NCI-H748 (cell line): Measurements from ENCODE around the gene CASP7.

Experiments
- DNase-seq: peaks from one replicate; lab custom pipeline; 2025; ENCODE audit not compliant: unreplicated experiment; lab: John Stamatoyannopoulos, UW

The CASP7 gene

DNA sequence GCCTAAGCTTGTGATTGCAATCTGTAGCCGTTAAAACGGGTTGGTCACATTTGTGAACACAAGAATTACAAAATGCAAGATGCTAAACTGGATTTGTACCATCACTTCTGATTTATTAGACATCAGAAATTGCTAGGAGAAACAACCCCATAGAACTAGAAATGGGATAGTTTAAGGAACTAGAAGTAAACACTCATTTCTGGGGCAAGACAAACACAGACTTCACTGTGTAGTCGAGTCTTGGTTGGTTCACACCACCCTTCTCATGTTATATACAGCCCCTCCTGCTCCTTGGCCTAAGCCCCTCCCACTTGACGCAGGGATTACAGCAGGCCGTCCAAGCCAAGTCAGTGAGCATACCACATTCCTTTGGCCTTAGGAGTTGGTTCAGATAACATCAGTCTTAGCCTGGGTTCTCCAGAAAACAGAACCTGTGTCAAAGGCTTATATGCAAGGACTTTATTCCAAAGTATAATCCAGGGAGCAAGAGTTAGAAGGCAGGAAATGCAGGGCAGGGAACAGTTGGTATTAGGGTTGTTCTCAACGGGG, 13.8 kb upstream of the CASP7 start:
- no peak for DNase-seq

DNA sequence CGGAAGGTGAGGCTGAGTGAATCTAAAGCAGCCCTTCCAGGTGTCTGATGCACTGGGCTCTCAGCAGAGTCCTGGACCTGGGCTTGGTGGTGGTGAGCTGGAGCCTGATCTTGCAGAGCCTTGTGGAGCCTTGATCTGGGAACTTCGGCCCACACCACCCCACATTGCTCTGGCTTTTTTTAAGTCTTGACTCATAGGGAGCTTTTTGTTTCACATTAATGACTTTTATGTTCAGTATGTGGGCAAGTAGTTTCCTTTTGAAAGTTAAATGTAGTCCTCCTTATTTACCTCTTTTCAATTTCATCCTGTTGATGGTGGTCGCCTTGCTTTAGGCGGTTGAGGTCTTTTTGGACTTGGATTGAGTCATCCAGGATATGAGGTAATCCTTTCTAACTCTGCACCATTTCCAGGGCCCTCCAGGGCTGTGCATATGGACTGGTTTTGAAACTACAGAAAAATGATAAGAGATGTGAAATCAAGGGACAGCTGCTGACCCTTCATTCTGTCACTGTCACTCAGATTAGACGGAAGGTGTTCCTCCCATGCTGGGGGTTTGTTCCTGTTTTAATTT, 12.9 kb upstream of the CASP7 start:
- no peak for DNase-seq

DNA sequence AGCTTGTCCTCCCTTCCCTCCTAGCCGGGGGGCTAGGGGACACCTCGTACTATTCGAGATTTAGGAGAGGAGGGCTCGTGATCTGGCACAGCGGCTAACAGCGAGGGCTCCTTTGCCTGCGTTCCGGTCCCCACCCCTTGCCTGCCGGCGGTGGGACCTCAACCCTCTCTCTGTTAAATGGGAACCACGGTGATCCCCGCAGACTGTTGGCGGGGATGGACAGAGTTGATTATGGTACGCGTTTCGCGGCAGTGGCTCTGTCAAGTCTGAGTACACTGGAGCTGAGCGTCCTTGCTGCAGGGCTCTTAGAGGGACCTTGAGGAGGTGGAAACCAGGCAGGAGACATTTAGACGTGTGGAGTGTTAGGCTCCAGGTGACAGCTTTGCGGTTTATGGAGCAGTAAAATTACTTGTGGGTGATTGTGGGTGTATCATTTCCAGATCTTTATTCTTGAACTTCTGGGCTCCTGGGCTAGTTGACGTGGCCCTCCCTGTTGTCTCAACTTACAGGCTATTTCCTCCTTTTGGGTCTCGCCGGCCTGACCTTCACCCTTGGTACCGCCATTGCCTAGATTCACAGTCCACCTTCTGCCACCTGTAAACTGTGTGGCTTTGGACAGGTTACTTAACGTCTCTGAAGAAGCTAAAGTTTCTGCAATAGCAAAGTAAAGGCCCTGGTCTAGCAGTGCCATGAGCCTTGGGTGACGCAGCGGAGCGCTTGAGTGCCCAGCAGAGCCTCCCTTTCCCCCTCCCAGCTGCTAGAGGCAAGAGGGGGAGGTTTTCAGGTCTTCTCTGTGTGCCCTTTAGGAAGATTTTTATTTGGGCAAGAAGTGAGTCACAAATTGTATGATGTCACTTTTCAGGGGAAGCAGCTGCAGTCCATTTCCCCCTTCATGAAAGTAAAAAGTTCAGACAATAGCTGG, 739 bp downstream of the CASP7 start:
- DNase-seq, result peak; percentile 52

DNA sequence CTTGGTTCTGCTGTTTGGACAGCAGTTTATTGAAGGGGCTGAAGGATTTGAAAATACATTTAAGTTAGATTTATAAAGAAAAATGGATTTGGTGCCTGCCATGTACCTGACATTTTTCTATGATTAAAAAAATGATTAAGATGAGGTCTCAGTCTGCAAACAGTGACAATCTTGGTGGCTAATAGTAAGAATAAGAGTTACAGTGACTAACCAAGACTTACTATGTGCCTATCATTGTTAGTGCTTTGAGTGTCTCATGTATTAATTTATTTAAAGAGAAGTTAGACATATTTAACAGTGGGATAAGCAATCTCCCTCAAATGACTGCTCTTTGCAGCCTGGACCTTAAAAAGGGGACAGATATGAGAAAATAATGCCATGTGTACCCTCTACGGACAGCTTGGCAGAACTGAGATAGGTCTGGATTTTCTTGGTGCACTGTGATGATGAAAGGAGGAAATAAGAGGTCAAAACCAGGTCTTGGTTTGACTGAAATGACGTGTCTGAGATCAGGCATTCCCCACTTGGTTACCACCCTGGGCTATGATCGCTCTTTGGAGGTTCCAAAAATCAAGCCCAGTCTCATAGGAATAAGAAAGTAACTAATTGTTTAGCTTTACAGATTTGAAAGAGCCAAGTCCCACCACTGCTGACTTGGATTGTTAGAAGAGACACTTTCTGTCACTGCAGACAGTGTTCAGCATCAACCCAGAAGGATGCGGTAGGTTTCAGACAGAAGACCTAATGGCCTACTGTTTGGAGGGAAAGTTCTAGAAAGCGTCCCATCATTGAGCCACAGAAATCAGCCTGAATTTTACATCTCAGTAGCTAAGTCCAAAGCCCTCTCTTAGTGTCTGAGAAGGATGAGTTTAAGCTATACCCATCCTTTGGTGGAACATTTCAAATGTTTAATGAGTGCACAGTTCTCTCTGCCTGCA, 2.1 kb downstream of the CASP7 start:
- DNase-seq, result no peak

DNA sequence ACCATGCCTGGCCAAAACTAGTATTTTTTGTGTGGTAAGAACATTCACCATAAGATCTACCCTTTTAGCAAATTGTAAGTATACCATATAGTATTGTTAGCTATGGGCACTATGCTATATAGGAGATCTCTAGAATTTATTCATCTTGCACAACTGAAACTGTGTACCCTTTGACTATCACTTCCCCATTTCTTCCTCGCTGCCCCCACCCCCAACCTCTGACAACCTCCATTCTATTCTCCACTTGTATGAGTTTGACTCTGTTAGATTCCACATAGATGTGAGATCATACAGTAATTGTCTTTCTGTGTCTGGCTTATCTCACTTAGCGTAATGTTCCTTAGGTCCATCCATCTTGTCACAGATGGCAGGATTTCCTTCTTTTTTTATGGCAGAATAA, 3.6 kb downstream of the CASP7 start:
- DNase-seq, result no peak

DNA sequence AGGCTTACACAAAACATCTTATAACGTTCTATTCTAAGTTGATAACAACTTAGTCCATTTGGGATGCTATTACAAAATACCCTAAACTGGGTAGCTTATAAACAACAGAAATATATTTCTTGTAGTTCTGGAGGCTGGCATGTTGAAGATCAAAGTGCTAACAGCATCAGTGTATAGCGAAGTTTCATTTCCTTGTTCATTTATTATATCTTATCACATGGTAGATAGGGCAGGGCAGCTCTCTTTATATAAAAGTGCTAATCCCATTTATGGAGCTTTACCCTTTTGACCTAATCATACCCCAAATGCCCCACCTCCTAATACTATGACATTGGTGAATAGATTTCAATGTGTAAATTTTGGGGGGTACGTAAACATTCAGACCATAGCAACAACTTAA, 6.3 kb downstream of the CASP7 start:
- no peak for DNase-seq

DNA sequence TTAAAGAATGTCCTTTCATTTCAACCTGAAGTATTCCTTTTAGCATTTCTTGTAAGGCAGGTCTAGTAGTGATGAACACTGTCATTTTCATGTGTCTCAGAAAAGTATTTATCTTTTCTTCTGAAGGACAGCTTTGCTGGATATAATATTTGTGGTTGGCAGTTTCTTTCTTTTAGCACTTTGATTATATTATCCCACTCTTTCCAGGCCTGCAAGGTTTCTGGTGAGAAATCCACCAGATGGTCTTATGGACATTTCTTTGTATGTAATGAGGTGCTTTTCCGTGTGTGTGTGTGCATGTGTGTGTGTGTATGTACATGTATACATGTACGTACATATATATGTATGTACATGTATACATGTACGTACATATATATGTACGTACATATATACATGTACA, 7.3 kb downstream of the CASP7 start:
- DNase-seq, result no peak

DNA sequence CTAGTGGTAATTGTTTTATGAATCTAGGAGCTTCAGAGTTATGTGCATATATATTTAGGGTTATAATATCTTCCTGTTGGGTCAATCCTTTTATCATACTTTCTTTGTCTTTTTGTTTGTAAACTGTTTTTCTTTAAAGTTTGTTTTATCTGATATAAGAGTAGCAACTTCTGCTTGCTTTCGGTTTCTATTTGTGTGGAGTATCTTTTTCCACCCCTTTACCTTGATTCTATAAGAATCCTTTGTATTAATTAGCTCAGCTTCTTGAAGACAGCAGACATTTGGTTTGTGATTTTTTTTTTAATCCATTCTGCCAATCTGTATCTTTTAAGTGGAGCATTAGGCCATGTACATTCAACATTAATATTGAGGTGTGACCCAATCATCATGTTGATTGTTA, 9.3 kb downstream of the CASP7 start:
- no peak for DNase-seq

DNA sequence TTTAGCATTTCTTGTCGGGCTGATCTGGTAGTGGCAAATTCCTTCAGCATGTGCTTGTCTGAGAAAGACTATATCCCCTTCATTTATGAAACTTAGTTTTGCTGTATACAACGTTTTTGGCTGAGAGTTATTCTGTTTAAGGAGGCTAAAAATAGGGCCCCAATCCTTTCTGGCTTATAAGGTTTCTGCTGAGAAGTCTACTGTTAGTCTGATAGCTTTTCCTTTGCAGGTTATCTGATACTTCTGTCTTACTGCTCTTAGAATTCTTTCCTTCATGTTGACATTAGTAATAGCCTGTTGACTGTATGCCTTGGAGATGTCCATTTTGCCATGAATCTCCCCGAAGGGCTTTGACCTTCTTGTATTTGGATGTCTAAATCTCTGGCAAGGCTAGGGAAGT, 9.9 kb downstream of the CASP7 start:
- DNase-seq, result no peak

DNA sequence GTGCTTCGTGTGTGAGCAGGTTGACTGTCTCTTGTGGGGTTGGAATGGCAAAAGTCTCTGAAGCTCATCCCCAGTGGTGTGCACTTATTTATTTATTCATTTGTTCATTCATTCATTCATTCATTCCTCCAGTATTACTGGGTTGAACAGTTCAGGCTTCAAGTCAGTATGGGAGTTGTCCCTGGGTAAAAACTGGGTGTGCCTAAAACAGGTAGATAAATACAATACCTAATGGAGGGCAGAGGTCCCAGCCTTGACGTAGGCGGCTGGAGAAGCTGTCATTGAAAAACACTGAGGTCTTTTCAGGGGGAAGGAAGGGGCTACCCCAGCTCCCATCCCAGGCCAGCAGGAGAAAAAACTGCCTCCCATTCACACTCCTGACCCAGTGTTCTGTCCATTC, 11.0 kb downstream of the CASP7 start:
- DNase-seq, result no peak

DNA sequence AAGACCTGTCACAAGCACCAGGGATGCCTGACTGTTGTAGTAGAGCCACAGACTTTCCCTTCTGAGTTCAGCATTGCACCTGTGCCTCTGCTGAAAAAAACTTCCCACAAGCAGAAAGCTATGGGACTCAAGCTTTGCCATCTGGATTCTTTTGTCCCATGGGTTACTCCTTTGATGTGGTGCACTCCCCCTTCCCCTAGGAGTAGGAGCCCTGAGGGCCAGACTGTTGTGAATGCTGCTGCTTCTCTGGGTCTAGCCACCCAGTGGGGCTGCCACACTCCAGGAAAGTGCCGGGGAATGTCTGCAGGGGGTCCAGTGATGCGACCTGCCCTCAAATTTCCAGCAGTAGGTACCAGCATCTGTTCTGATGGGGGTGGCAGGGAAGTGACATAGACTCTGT, 11.7 kb downstream of the CASP7 start:
- DNase-seq, result no peak

DNA sequence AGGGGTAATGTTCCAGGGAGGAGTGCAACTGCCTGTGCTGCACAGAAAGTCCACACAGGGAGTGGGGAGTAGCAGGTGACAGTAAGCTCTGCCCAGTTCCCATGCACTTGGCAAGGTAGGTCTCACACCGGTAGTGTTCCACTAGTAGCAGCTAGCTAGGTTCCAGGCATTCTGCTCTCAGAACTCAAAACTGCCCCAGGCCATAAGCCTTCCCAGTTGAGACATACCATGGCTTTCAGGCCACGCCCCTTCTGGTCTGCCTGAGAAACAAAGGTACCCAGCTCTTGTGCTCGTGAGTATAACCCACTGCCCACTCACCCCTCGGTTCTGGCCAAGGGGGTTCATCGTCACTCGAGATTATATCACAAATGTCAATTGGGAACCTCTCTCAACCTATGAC, 12.6 kb downstream of the CASP7 start:
- no peak for DNase-seq

DNA sequence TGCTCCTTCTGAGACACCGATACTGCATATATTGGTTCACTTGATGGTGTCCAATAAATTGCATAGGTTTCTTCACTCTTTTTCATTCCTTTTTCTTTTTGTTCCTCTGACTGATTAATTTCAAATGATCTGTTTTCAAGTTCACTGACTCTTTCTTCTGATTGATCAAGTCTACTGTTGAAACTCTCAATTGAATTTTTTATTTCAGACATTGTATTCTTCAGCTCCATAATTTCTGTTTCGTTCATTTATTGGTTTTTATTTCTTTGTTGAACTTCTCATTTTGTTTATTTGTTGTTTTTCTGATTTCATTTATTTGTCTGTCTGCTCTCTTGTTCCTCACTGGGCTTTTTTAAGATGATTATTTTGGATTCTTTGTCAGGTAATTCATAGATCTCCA, 13.6 kb downstream of the CASP7 start:
- no peak for DNase-seq

DNA sequence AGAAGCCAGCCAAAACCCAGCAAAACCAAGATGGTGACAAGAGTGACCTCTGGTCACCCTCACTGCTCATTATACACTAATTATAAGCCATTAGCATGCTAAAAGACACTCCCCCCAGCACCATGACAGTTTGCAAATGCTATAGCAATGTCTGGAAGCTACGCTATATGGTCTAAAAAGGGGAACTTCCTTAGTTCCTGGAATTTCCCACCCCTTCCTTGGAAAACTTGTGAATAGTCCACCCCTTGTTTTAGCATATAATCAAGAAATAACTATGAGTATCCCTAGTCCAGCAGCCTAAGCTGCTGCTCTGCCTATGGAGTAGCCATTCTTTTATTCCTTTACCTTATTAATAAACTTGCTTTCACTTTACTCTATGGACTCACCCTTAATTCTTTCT, 16.0 kb downstream of the CASP7 start:
- DNase-seq, result no peak

DNA sequence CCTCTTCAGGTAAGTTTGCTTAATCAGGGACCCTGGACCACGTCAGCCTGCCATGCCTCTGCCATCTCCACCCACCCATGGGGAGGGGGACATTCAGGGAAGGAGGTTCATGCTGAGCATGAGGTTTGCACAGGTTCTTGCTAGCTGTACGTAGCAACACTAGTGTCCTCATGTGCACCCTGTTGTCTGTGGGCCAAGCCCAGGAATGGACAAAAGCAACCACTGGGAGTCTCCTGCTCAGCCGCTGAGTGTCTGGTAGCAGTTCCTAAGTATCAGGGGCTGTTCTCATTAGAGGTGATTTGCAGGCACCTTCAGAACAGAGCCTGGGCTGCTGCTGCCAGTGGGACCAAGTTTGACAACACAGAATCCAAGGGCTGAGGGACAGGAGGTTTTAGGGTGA, 17.9 kb downstream of the CASP7 start:
- no peak for DNase-seq

DNA sequence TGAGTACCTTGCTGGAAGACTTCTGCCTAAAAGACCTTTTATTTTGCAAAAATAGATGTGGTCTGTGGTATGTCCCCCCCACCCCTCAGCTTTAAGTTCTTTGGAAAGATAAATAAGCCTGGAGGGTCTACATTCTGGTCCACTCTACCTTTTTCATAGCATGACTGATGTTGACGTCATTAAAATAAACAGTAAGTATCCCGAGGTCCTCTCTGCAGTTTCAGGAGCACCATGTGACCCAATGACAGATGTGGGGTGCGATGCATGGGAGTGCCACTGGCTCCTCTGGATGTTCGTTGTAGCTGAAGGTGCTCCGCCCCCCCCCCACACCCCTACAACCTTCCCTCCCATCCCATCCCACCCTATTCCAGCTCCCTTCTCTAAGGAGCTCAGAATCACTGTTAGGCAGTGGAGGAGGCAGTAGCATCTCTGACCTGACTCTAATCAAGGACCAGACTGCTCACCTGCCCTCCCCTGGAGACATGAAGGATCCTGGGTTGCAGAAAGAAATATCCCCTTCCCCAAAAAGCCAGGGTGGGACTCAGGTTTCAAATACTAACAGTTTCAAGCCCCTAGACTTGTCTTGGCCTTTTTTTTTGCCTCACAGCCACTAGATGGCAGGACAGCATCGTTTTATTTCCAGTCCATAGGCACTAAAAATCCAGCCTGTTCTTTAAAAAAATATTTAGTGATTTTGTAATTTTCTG, 25.1 kb downstream of the CASP7 start:
- DNase-seq, result peak; percentile 23

DNA sequence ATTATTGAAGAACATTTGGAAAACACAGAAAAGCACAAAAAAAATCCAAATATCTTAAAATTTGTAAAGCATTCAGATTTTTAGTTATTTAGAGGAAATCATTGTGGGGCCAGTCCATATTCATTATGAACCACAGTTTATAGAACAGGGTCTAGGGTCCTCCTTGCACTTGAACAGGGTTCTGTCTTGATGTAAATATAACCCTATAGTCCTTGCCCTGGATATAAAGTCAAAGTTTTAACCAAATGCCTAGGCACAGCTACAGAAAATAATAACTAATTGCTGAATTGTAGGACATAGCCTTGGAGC, 25.6 kb downstream of the CASP7 start:
- no peak for DNase-seq

DNA sequence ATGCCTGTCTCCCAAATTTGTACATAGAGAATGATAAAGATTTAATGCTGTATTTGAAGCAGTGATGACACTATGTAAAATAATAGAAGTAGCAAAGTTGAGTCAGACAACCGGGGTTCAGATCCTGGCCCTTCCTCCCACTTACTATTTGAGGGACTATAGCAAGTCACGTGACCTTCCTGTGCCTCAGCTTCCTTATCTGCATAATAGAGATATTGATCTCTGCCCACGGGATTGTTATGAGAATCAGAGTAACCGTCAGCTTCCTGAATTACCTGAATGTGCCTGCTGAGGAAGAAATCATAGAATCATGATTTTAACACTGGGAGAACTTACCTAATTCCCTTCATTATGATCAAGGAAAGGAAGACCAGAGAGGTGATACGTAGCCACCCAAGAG, 26.9 kb downstream of the CASP7 start:
- DNase-seq, result no peak

DNA sequence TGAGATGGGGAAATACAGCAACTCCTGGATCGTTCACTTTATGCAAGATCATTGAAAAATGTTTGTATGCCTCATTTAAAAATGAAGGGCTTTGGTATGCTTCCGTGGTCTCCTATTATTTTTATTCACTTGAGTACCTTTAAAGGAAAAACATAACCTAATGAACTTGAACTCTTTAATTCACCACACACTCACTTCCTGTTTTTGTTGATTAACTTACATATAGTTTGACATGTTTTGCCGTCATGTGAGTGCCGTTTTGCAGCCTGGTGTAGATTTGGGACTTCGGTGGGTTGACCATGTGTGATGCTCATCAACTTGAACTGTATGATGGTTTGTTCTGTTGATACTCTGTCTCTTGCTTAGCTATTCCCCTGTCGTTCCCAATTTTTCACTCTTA, 28.9 kb downstream of the CASP7 start:
- DNase-seq, result no peak

DNA sequence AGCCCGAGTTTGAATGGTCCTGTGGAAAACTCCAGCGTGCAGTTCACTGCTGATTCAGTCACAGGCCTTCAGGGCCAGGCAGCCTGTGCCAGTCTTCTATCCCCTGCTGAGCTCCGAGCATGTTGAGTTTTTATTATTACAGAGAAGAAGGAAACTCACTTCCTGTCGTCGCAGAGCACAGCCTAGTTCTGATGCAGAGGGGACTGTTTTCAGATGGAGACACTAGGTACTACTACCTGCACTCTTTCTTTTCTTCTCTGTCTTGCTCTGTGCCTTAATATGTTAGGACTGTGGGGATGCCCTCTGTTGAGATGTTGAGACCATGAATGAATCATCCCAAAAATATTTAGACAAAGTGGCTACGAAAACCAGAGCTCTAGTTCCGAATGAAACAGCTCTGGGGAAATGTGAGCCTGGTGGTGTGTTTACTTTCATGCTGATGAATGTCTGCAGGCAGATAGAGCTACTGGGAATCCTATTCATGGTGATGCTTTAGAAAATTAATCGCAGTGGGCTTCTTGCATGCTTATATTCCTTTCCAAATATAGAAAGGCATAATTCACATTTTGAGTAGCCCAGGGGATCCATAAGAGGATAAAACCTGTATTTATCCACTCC, 29.6 kb downstream of the CASP7 start:
- peak; percentile 81 for DNase-seq

DNA sequence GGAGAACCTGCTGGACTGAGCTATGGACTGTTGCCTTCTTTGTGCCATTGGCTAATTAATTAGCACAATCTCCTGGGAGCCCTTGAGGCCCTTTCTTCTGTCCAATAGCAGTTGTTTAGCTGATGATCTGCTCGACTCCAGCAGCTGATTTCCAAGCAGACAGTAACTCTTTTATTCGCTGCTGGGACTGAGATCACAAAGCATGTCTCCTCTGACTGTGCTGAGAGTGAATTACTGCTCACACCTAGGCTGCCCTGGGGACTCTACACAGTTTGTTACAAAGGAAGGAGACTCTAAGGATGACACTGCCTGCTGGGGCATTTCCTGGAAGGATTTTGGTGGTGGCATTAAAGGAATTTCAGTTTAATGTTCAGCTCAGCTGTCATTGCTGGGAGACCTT, 31.4 kb downstream of the CASP7 start:
- no peak for DNase-seq
